Right ventricle myocardium superior (tissue), 1 donor: ENCODE measurements around the gene ARPC5L. TPM values are rescaled to one million over a fixed set of nuclear protein-coding genes. Genes with fewer than 3 reads are reported as not detected.

Experiments
- total RNA-seq: library from RNA; stranded (reverse); fragmentation: NEBNext Ultra II Directional; extraction: Animal tissue kit (Norgen Biotek cat#: 25700); gene quantifications from one replicate; pipeline ENCODE4 v1.2.1, GENCODE V29; 2021
- donor health status: DM: no; HTN: yes; CAD: no; lungs with severe emphysema.

ARPC5L gene
- total RNA-seq, 1 donor from 2014 or later: 37.8 TPM

Other genes with a start within 250 kb of the ARPC5L start
- gene NR6A1, start 90.8 kb upstream of the ARPC5L start, total RNA-seq: 1.4 TPM
- 27.5 TPM for gene OLFML2A, start 85.0 kb upstream of the ARPC5L start, total RNA-seq
- gene WDR38, start 8.7 kb upstream of the ARPC5L start, total RNA-seq: not detected
- 621 TPM for gene RPL35, start 173 bp upstream of the ARPC5L start, total RNA-seq
- gene GOLGA1, start 79.0 kb downstream of the ARPC5L start, total RNA-seq: 16.1 TPM